A549 (cell line): ENCODE results near the gene MZT1. TPM values are rescaled to one million over a fixed set of nuclear protein-coding genes. Genes with fewer than 3 reads are reported as not detected.

ENCODE experiments used
- ATAC-seq, 2 experiments: fragments of 200-7000 bp in 1 of 2; fragments of >200 bp in 1 of 2; cut with Nextera tagmentation in 1 of 2; cut with Tn5 transposase in 1 of 2; 3 replicates each; pipeline versions ENCODE4 v1.8.0 to v1.9.1; 2018 to 2020; ENCODE audit warnings: mild to moderate bottlenecking in 1 of 2, moderate library complexity in 1 of 2
- CTCF ChIA-PET: fragments of 300-600 bp; sonication (Branson Sonifier 250); formaldehyde crosslinking; extraction: SDS; loops from one replicate; lab custom pipeline; 2021; ENCODE audit warnings: antibody characterized with exemption, inconsistent platforms; lab: Yijun Ruan, JAX
- POLR2A ChIA-PET: fragments of 350-600 bp; formaldehyde crosslinking; extraction: SDS; loops from one replicate; lab custom pipeline; 2021; ENCODE audit warnings: antibody characterized with exemption, inconsistent platforms; lab: Yijun Ruan, JAX
- DNase-seq, 2 experiments: peaks; one replicate each; pipeline versions ENCODE4 v3.0.0 to v3.0.0-alpha.2; 2011 to 2016; ENCODE audit warnings: low read depth in 1 of 2, low spot score in 1 of 2
- FAIRE-seq: peaks from 2 replicates; lab custom pipeline; 2011; peaks lifted over from hg19 to GRCh38; lab: Jason Lieb, UNC
- H3K27ac ChIP-seq, 2 experiments: fragments of >200 bp; sonication (Bioruptor Twin); formaldehyde crosslinking; 3 replicates each; pipeline ENCODE4 v1.5.1; 2016 to 2017
- H3K4me1 ChIP-seq: fragments of >200 bp; sonication (Bioruptor Twin); formaldehyde crosslinking; 3 replicates; pipeline ENCODE4 v1.6.1; 2016
- H3K4me2 ChIP-seq: fragments of >200 bp; sonication (Bioruptor Twin); formaldehyde crosslinking; 3 replicates; pipeline ENCODE4 v1.6.1; 2016
- H3K4me3 ChIP-seq: fragments of >200 bp; sonication (Bioruptor Twin); formaldehyde crosslinking; 3 replicates; pipeline ENCODE4 v1.5.1; 2016
- H3K9me3 ChIP-seq: fragments of >200 bp; sonication (Bioruptor Twin); formaldehyde crosslinking; 3 replicates; pipeline ENCODE4 v1.6.1; 2016
- BHLHE40 ChIP-seq: IDR thresholded peaks from 2 replicates; pipeline ENCODE4 v1.6.1; 2012; ENCODE audit warnings: low read depth, low read length, inconsistent platforms
- CBX2 ChIP-seq: fragments of 200-600 bp; sonication (generic); IDR thresholded peaks from 2 replicates; pipeline ENCODE4 v1.6.1; 2016; ENCODE audit warnings: low read depth, mild to moderate bottlenecking, borderline replicate concordance
- CHD2 ChIP-seq: fragments of 150-350 bp; IDR thresholded peaks from 2 replicates; pipeline ENCODE4 v1.6.1; 2014; ENCODE audit warnings: low read length; ENCODE audit not compliant: partially characterized antibody
- CHD4 ChIP-seq: fragments of 200-600 bp; sonication (generic); IDR thresholded peaks from 2 replicates; pipeline ENCODE4 v1.6.1; 2016; ENCODE audit warnings: antibody characterized with exemption, mild to moderate bottlenecking, borderline replicate concordance
- EHF ChIP-seq: fragments of 250-450 bp; sonication (Bioruptor Pico); IDR thresholded peaks from 2 replicates; pipeline ENCODE4 v1.5.0; 2020; ENCODE audit warnings: mild to moderate bottlenecking
- FOSL2 ChIP-seq, 2 experiments: fragments of 450-650 bp in 1 of 2; fragments of >200 bp in 1 of 2; sonication (Bioruptor Twin) in 1 of 2; formaldehyde crosslinking; IDR thresholded peaks; 2 replicates each; pipeline versions ENCODE4 v1.5.0 to v1.6.1; 2016 to 2020; ENCODE audit warnings: mild to moderate bottlenecking in 1 of 2, moderate library complexity in 1 of 2
- GATA3 ChIP-seq: IDR thresholded peaks from 2 replicates; pipeline ENCODE4 v1.6.1; 2012; ENCODE audit warnings: borderline replicate concordance
- HDAC2 ChIP-seq: fragments of 200-600 bp; sonication (generic); IDR thresholded peaks from 2 replicates; pipeline ENCODE4 v1.6.1; 2016
- HOXA7 ChIP-seq: fragments of 250-450 bp; sonication (Bioruptor Pico); IDR thresholded peaks from 2 replicates; pipeline ENCODE4 v1.5.0; 2020; ENCODE audit warnings: mild to moderate bottlenecking, moderate library complexity
- JUNB ChIP-seq: fragments of >200 bp; sonication (Bioruptor Twin); formaldehyde crosslinking; IDR thresholded peaks from 2 replicates; pipeline ENCODE4 v1.6.1; 2016
- KDM5A ChIP-seq: fragments of 200-600 bp; sonication (generic); IDR thresholded peaks from 2 replicates; pipeline ENCODE4 v1.6.1; 2016; ENCODE audit warnings: antibody characterized with exemption, mild to moderate bottlenecking
- NPAS2 ChIP-seq: fragments of 250-450 bp; sonication (Bioruptor Pico); IDR thresholded peaks from 2 replicates; pipeline ENCODE4 v1.8.0; 2022; ENCODE audit warnings: mild to moderate bottlenecking, moderate library complexity, borderline replicate concordance
- PHF8 ChIP-seq: fragments of 200-600 bp; sonication (generic); IDR thresholded peaks from 2 replicates; pipeline ENCODE4 v1.6.1; 2016; ENCODE audit warnings: low read depth, mild to moderate bottlenecking, antibody characterized with exemption, moderate library complexity, borderline replicate concordance
- POLR2A ChIP-seq: IDR thresholded peaks from 2 replicates; pipeline ENCODE4 v1.6.1; 2012; ENCODE audit warnings: mild to moderate bottlenecking, low read length
- POLR2AphosphoS2 ChIP-seq: conservative IDR thresholded peaks from 2 replicates; pipeline ENCODE4 v1.6.1; 2012; ENCODE audit warnings: low read length, improper control_type of control experiment, inconsistent platforms
- RARB ChIP-seq: fragments of 250-450 bp; sonication (Bioruptor Pico); IDR thresholded peaks from 2 replicates; pipeline ENCODE4 v1.8.0; 2021; ENCODE audit warnings: mild to moderate bottlenecking, moderate library complexity
- RNF2 ChIP-seq: fragments of 200-600 bp; sonication (generic); IDR thresholded peaks from 2 replicates; pipeline ENCODE4 v1.6.1; 2016; ENCODE audit warnings: low read depth, mild to moderate bottlenecking, antibody characterized with exemption, moderate library complexity, borderline replicate concordance
- ZNF302 ChIP-seq: fragments of 250-450 bp; sonication (Bioruptor Pico); IDR thresholded peaks from 2 replicates; pipeline ENCODE4 v1.9.0; 2021; ENCODE audit warnings: inconsistent platforms, mild to moderate bottlenecking, moderate library complexity
- WGBS: methylation state at CpG from one replicate; pipeline ENCODE4 v1.1.6; 2017; ENCODE audit errors: missing lambda C conversion rate; 5-methylcytosine and 5-hydroxymethylcytosine counted together
- polyA plus RNA-seq, 4 experiments: library from polyadenylated mRNA; depleted of rRNA in 3 of 4; stranded (reverse); fragments of >200 nt; fragmentation: RNase III in 1 of 4; extraction: RNeasy Plus Mini Kit Qiagen cat#74134 plus additional on column Dnase treatment in 1 of 4; gene quantifications; 2 replicates in 3 of 4; 3 replicates in 1 of 4; pipeline ENCODE4 v1.2.3, GENCODE V29; 2011 to 2017
- TF ChIP-seq, protein P1 (sequence below): IDR thresholded peaks from 2 replicates; pipeline ENCODE4 v1.6.1; 2012
- TF ChIP-seq, protein P2 (sequence below): IDR thresholded peaks from 2 replicates; pipeline ENCODE4 v1.6.1; 2012; ENCODE audit warnings: low read depth, borderline replicate concordance
- TF ChIP-seq, protein P3 (sequence below): fragments of >200 bp; sonication (Bioruptor Twin); formaldehyde crosslinking; IDR thresholded peaks from 3 replicates; pipeline ENCODE4 v1.6.1; 2016
- TF ChIP-seq, protein P4 (sequence below): fragments of >200 bp; sonication (Bioruptor Twin); formaldehyde crosslinking; IDR thresholded peaks from 3 replicates; pipeline ENCODE4 v1.5.1; 2016
- TF ChIP-seq, protein P5 (sequence below): fragments of 200-600 bp; sonication (generic); IDR thresholded peaks from 2 replicates; pipeline ENCODE4 v1.6.1; 2016; ENCODE audit warnings: antibody characterized with exemption, mild to moderate bottlenecking, moderate library complexity

Gene MZT1
- polyA plus RNA-seq, 2 of the 4 experiments (the other 2 are of a cell fraction) = 17.8 to 19.5 TPM

DNA sequence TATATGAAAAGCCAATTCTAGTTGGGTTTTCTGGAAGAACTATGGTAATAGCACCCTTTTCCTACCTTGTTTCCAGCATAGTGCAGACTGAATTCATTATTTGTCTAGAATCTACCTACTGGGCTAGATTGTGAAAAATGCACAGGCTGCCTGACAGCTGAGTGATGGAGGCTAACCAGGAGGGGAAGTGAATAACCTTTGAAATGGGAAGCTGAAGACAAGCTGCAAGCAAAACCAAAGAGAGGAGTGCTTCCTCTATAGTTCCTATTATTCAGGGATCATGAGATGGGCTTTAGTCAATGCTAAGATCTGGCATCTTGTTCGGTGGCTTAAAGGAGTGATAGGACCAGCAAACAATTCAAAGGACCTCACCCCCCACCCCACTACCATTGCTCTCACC is 26.9 kb downstream of the MZT1 start:
- H3K4me3 ChIP-seq = no peak overlapping the region
- no peak overlapping the region for H3K27ac ChIP-seq
- no peaks in the 10 kb centered on the region for H3K4me1 ChIP-seq
- no peak overlapping the region for H3K4me2 ChIP-seq
- TF ChIP-seq, protein P1, sequence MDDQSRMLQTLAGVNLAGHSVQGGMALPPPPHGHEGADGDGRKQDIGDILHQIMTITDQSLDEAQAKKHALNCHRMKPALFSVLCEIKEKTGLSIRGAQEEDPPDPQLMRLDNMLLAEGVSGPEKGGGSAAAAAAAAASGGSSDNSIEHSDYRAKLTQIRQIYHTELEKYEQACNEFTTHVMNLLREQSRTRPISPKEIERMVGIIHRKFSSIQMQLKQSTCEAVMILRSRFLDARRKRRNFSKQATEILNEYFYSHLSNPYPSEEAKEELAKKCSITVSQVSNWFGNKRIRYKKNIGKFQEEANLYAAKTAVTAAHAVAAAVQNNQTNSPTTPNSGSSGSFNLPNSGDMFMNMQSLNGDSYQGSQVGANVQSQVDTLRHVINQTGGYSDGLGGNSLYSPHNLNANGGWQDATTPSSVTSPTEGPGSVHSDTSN = no peak
- TF ChIP-seq CHD4 (no peak), RARB (CRISPR knock-in tag) (no peak), CHD2 (no peak), RNF2 (no peak), JUNB (no peak), GATA3 (no peak), BHLHE40 (no peak), POLR2A (no peak), NPAS2 (CRISPR knock-in tag) (no peak), KDM5A (no peak), ZNF302 (CRISPR knock-in tag) (no peak), HDAC2 (no peak), PHF8 (no peak), FOSL2 (IDR thresholded peaks at IDR 0.05) (no peak), FOSL2 (CRISPR knock-in tag; IDR thresholded peaks at IDR 0.05) (no peak)
- TF ChIP-seq, protein P2, sequence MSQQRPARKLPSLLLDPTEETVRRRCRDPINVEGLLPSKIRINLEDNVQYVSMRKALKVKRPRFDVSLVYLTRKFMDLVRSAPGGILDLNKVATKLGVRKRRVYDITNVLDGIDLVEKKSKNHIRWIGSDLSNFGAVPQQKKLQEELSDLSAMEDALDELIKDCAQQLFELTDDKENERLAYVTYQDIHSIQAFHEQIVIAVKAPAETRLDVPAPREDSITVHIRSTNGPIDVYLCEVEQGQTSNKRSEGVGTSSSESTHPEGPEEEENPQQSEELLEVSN = no peak
- TF ChIP-seq, protein P3, sequence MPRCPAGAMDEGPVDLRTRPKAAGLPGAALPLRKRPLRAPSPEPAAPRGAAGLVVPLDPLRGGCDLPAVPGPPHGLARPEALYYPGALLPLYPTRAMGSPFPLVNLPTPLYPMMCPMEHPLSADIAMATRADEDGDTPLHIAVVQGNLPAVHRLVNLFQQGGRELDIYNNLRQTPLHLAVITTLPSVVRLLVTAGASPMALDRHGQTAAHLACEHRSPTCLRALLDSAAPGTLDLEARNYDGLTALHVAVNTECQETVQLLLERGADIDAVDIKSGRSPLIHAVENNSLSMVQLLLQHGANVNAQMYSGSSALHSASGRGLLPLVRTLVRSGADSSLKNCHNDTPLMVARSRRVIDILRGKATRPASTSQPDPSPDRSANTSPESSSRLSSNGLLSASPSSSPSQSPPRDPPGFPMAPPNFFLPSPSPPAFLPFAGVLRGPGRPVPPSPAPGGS = no peak
- TF ChIP-seq, protein P4, sequence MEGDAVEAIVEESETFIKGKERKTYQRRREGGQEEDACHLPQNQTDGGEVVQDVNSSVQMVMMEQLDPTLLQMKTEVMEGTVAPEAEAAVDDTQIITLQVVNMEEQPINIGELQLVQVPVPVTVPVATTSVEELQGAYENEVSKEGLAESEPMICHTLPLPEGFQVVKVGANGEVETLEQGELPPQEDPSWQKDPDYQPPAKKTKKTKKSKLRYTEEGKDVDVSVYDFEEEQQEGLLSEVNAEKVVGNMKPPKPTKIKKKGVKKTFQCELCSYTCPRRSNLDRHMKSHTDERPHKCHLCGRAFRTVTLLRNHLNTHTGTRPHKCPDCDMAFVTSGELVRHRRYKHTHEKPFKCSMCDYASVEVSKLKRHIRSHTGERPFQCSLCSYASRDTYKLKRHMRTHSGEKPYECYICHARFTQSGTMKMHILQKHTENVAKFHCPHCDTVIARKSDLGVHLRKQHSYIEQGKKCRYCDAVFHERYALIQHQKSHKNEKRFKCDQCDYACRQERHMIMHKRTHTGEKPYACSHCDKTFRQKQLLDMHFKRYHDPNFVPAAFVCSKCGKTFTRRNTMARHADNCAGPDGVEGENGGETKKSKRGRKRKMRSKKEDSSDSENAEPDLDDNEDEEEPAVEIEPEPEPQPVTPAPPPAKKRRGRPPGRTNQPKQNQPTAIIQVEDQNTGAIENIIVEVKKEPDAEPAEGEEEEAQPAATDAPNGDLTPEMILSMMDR = no peak
- ATAC-seq (no peak), DNase-seq (no peak), FAIRE-seq (no peak)
- ChIA-PET POLR2A (no interaction called here), CTCF (no interaction called here)
- no peaks in the 10 kb centered on the region for H3K9me3 ChIP-seq
- WGBS = 100% methylated on average over 1 of the region's 1 CpG

DNA sequence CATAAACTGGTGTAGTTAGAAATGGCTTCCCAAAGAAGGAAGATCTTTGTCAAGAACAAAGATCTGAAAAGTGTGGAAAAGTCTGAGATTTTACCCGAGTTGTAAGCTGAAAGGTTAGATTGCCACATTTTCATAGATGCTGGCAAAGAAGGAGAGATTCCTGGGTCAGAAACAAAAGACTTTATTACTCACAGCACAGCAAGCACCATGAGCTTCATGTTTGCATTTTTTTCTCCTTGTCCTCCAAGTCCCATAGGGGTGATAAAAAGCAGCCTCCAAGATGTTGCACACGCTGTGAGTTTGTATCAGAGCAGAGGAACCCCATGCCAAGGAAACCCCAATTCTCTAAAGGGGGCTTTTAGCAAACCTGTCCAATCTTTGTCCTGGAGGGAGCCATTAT is 29.3 kb downstream of the MZT1 start:
- no peak overlapping the region for H3K27ac ChIP-seq
- FAIRE-seq (no peak), DNase-seq (no peak), ATAC-seq (no peak)
- no peak overlapping the region for H3K4me3 ChIP-seq
- POLR2A ChIA-PET = no interaction called here
- 11% methylated on average over 2 of the region's 2 CpGs for WGBS
- H3K4me1 ChIP-seq = no peaks in the 10 kb centered on the region
- H3K4me2 ChIP-seq = no peak overlapping the region
- TF ChIP-seq CBX2 = no peak
- no peak for TF ChIP-seq EHF (CRISPR knock-in tag)
- TF ChIP-seq PHF8 = no peak
- no peak for TF ChIP-seq POLR2AphosphoS2
- TF ChIP-seq, protein P5, sequence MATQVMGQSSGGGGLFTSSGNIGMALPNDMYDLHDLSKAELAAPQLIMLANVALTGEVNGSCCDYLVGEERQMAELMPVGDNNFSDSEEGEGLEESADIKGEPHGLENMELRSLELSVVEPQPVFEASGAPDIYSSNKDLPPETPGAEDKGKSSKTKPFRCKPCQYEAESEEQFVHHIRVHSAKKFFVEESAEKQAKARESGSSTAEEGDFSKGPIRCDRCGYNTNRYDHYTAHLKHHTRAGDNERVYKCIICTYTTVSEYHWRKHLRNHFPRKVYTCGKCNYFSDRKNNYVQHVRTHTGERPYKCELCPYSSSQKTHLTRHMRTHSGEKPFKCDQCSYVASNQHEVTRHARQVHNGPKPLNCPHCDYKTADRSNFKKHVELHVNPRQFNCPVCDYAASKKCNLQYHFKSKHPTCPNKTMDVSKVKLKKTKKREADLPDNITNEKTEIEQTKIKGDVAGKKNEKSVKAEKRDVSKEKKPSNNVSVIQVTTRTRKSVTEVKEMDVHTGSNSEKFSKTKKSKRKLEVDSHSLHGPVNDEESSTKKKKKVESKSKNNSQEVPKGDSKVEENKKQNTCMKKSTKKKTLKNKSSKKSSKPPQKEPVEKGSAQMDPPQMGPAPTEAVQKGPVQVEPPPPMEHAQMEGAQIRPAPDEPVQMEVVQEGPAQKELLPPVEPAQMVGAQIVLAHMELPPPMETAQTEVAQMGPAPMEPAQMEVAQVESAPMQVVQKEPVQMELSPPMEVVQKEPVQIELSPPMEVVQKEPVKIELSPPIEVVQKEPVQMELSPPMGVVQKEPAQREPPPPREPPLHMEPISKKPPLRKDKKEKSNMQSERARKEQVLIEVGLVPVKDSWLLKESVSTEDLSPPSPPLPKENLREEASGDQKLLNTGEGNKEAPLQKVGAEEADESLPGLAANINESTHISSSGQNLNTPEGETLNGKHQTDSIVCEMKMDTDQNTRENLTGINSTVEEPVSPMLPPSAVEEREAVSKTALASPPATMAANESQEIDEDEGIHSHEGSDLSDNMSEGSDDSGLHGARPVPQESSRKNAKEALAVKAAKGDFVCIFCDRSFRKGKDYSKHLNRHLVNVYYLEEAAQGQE = no peak
- no peak for TF ChIP-seq GATA3
- no peak for TF ChIP-seq ZNF302 (CRISPR knock-in tag)
- no peak for TF ChIP-seq KDM5A
- TF ChIP-seq HOXA7 = no peak
- TF ChIP-seq, all 56 proteins: peak for 0
- CTCF ChIA-PET = interaction anchor here (0.6 kb wide), 1 partner anchor 1193 kb away, joined by 5 read pairs; no protein-coding TSS in a partner anchor
- H3K9me3 ChIP-seq = no peaks in the 10 kb centered on the region
